Astrocyte of the cerebellum (primary cell): ENCODE data around the gene NCK2.
"Not testable (repeated sequence)": the region's sequence is repeated elsewhere in the genome, so short reads cannot be mapped to it uniquely, and the experiment has no call there.

Experiments used
- DNase-seq: peaks from one replicate; pipeline ENCODE4 v3.0.0-alpha.2; 2011; ENCODE audit warnings: low read depth
- H3K4me3 ChIP-seq: 2 replicates; pipeline ENCODE4 v1.5.1; 2011; ENCODE audit warnings: mild to moderate bottlenecking, low read depth, low read length, moderate library complexity
- CTCF ChIP-seq: IDR thresholded peaks from 2 replicates; pipeline ENCODE4 v1.5.1; 2012; ENCODE audit warnings: low read length, low read depth, moderate library complexity, mild to moderate bottlenecking; ENCODE audit errors: missing control alignments
- in situ Hi-C: cut with HindIII; loops from 2 replicates; pipeline ENCODE4 v1.10.0; 2017; ENCODE audit warnings: low sequenced_read_pairs

The NCK2 gene

GRCh38 chr2:105753380-105753779, 8.7 kb downstream of the NCK2 start:
- no peak overlapping the region for H3K4me3 ChIP-seq
- no peak for DNase-seq
- in situ Hi-C loops = no loop called here
- no peak for TF ChIP-seq CTCF

- DNase-seq = no peak
Observed at GRCh38 chr2:105754011-105754410, 9.3 kb downstream of the NCK2 start.

GRCh38 chr2:105754994-105755393, 10.3 kb downstream of the NCK2 start:
- no peak for TF ChIP-seq CTCF
- in situ Hi-C loops = no loop called here
- H3K4me3 ChIP-seq = no peak overlapping the region
- no peak for DNase-seq

More at GRCh38 chr2:105754011-105754410, 9.3 kb downstream of the NCK2 start:
- TF ChIP-seq CTCF = no peak
- in situ Hi-C loops = no loop called here
- no peak overlapping the region for H3K4me3 ChIP-seq

GRCh38 chr2:105755895-105756294, 11.2 kb downstream of the NCK2 start:
- H3K4me3 ChIP-seq = no peak overlapping the region
- TF ChIP-seq CTCF = no peak
- in situ Hi-C loops = no loop called here
- DNase-seq = no peak

- in situ Hi-C loops = no loop called here
- no peak for TF ChIP-seq CTCF
- no peak overlapping the region for H3K4me3 ChIP-seq
- no peak for DNase-seq
Observed at GRCh38 chr2:105756435-105756834, 11.7 kb downstream of the NCK2 start.

- DNase-seq, in situ Hi-C loops, H3K4me3 ChIP-seq: not testable (repeated sequence)
Observed at GRCh38 chr2:105756865-105757264, 12.2 kb downstream of the NCK2 start.

- H3K4me3 ChIP-seq = no peak overlapping the region
- in situ Hi-C loops = no loop called here
- DNase-seq = no peak
- no peak for TF ChIP-seq CTCF
Observed at GRCh38 chr2:105757433-105757832, 12.7 kb downstream of the NCK2 start.
